Measurements from ENCODE around the gene GRIA4. TPM values are rescaled to one million over a fixed set of nuclear protein-coding genes. Genes with fewer than 3 reads are reported as not detected.

GRIA4 gene
- total RNA-seq, 4 donors from 2014 or later = not detected

DNA sequence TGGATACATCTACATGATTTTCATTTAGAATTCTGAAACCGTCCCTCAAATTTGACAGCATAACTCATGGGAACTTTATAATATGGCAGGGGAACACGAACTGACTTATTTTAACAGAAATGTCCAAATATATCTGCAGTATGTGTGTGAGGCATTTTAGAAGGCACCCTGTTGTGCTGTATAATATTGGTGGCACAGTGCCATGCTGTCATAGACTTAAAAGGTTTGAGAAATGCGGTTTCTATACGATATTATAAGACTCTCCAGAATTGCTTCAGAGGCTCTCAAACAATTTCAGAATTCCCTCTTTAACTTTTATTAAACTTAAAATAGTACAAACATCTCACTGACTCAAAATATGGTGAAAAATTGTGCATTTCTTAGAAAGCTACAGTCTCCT is 230.5 kb downstream of the GRIA4 start:
- ATAC-seq (ENCODE audit: low FRiP score) (no peak), DNase-seq (ENCODE audit: low spot score) (no peak)
- TF ChIP-seq, protein P1, sequence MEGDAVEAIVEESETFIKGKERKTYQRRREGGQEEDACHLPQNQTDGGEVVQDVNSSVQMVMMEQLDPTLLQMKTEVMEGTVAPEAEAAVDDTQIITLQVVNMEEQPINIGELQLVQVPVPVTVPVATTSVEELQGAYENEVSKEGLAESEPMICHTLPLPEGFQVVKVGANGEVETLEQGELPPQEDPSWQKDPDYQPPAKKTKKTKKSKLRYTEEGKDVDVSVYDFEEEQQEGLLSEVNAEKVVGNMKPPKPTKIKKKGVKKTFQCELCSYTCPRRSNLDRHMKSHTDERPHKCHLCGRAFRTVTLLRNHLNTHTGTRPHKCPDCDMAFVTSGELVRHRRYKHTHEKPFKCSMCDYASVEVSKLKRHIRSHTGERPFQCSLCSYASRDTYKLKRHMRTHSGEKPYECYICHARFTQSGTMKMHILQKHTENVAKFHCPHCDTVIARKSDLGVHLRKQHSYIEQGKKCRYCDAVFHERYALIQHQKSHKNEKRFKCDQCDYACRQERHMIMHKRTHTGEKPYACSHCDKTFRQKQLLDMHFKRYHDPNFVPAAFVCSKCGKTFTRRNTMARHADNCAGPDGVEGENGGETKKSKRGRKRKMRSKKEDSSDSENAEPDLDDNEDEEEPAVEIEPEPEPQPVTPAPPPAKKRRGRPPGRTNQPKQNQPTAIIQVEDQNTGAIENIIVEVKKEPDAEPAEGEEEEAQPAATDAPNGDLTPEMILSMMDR (IDR thresholded peaks at IDR 0.05) = no peak

- DNase-seq (ENCODE audit: low spot score) (no peak), ATAC-seq (ENCODE audit: low FRiP score) (peak; percentile 19)
- TF ChIP-seq, protein P1 (IDR thresholded peaks at IDR 0.05) = no peak
Observed at GRCh38 chr11:105852403-105852802, 242.5 kb downstream of the GRIA4 start.

DNA sequence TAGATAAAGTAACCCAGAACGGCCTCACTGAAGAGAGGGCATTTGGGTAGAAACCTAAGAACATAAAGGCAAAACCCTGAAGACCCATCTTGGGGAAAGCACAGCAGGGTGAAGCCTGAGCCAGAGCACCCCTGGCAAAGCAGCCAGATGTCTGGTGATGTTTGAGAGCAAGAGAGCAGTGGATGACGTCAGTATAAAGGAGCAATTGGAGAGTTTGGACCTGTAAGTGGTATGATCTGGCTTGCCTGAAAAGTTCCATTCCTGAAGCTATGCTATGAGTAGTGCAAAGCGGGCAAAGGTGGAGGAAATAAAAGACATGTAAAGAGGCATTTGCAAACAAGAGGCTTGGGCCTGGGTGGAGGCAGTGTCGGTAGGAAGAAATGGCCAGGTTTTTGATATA is 244.4 kb downstream of the GRIA4 start:
- TF ChIP-seq, protein P1 (IDR thresholded peaks at IDR 0.05) = no peak
- ATAC-seq (ENCODE audit: low FRiP score) (no peak), DNase-seq (ENCODE audit: low spot score) (no peak)

DNA sequence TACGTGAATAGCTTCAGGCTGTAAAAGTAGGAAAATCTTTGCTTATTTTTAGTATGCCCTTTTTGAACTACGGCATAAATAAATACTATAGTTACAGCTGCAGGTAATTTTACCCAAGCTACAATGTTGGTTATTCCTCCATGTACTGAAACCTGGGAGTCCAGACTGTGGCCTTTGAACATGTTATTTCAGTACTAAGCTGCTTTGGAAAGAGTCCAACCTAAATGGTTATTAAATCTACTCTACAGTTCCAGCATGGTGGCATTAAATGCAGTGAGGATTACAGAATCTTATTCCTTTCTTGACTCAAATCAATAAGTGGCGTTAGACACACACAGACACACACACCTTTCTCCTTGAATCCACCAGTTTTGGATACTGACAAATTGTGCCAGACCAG is 247.1 kb downstream of the GRIA4 start:
- DNase-seq (ENCODE audit: low spot score) (no peak), ATAC-seq (ENCODE audit: low FRiP score) (no peak)
- TF ChIP-seq, protein P1 (IDR thresholded peaks at IDR 0.05) = no peak

DNA sequence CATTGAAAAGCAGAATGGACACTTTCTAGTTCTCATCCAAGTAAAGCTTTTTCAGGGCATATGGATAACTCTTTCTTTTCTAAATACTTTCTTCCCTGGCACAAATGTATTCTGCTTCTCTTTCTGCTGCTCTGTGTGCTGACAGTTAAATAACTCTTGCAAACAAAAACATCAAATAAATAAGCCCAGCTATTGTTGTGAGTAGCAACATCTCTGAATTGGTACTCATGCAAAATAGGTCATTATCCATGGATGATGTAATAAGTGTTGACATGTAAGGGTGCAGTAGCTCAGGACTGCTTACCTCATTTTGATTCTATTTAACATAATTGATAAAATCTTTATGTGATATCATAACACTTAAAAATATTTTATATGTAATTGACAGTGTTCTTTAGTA is 247.9 kb downstream of the GRIA4 start:
- TF ChIP-seq, protein P1 (IDR thresholded peaks at IDR 0.05) = no peak
- DNase-seq (ENCODE audit: low spot score) = no peak
- no peak for ATAC-seq (ENCODE audit: low FRiP score)

GRCh38 chr11:105858841-105859240 is 249.0 kb downstream of the GRIA4 start:
- ATAC-seq (ENCODE audit: low FRiP score) (no peak), DNase-seq (ENCODE audit: low spot score) (no peak)
- TF ChIP-seq, protein P1 (IDR thresholded peaks at IDR 0.05) = no peak

DNA sequence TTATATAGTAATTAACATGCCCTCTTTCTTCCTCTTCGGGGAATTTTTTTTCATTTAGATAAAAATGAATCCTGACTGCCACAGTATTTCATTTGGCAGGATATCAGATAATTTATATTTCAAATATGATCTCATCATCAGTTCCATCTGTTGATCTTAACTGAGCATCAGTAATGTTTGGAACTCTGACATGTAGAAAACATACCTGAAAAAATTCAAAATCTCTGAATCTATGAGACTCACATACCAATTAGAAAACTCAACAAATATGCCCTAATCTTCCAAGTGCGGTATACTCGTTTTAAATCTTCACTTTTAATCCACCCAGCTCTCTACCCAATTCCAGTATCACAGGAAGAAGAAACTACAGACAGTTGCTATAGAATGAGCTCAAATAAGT is 250.2 kb downstream of the GRIA4 start:
- no peak for ATAC-seq (ENCODE audit: low FRiP score)

More for the DNA sequence above, 250.2 kb downstream of the GRIA4 start:
- TF ChIP-seq, protein P1 (IDR thresholded peaks at IDR 0.05) = no peak
- DNase-seq (ENCODE audit: low spot score) = no peak
